CD4-positive, alpha-beta T cell treated with Interleukin-12 subunit alpha and Interleukin-12 subunit beta, for 1 hour (primary cell): Measurements from ENCODE around the gene TCF7L1.
"Not testable (repeated sequence)": the region's sequence is repeated elsewhere in the genome, so short reads cannot be mapped to it uniquely, and the experiment has no call there.

Source experiments
- DNase-seq: peaks from one replicate; pipeline ENCODE4 v3.0.0-alpha.2; 2020

Gene TCF7L1

GRCh38 chr2:85327822-85328617 is 194.8 kb downstream of the TCF7L1 start, which contains the start of gene TGOLN2:
TSS of gene TGOLN2 (minus strand) at chr2:85327989. CDS start at chr2:85327962, 27 bp downstream.
- peak; percentile 94 for DNase-seq

DNA sequence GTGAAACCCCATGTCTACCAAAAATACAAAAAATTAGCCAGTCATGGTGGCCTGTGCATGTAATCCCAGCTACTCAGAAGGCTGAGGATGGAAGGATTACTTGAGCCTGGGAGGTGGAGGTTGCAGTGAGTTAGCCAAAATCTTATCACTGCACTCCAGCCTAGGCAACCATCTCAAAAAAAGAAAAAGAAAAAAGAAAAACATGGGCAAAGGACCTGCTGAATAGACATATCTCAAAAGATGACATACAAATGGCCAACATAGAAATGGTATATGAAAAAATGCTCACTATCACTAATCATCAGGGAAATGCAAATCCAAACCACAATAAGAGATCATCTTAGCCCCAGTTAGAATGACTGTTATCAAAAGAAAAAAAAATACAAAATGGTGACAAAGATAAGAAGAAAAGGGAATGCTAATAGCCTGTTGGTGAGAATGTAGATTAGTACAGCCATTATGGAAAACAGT is 196.0 kb downstream of the TCF7L1 start:
- DNase-seq: no peak

- DNase-seq: not testable (repeated sequence)
Measured at GRCh38 chr2:85329701-85330100, 196.5 kb downstream of the TCF7L1 start.

GRCh38 chr2:85330839-85331636 is 197.8 kb downstream of the TCF7L1 start:
- DNase-seq: no peak

GRCh38 chr2:85333877-85334276 is 200.7 kb downstream of the TCF7L1 start:
- not testable (repeated sequence) for DNase-seq

DNA sequence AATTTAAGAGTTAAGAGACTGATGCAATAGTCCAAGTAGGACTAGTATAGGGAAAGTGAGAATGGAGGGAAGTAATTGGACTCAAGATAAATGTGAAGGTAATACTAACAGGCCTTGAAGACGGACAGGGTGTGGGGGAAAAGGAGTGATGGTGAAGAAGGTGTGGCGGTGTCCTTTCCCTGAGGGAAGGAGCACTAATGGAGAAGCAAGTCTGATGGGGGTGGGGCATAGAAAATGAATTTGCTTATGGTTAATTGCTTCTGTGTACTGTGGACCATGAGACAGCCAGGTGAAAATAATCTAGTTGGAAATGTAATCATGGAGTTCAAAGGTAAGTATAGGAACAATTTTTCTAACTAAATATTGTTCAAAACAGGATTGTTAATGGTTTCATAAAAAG is 201.7 kb downstream of the TCF7L1 start:
- no peak for DNase-seq

DNA sequence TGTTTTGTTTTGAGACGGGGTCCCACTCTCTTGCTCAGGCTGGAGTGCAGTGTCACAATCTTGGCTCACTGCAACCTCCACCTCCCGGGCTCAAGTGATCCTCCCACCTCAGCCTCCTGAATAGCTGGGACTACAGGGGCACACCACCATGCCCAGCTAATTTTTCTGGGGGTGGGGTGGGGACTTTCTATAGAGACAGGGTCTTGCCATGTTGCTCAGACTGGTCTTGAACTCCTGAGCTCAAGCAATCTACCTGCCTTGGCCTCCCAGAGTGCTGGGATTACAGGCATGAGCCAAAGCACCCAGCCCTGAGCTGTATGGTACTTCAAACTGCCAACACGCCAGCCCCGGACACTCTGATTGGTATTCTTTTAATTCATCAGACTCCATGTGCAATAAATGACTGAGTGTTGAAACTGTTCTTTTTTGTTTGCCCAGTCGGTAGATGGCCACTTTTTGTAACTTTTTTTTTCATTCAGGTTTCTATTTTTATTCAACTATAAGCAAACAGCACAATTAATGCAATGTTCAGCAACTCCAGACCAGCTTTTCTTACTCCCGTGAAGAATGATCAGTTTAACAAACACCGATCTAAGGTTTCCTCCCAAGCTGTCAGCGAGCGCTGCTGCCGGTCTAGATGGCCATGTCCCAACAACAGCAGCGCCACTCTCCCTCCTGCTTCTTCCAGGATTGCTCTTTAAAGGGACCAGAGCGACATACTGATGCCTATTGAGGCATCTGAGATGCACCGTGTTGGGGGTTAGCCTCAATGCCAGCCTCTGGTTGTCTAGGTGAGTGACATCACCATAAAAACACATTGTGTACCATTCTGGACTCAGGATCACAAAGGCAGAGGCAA is 207.1 kb downstream of the TCF7L1 start:
- DNase-seq: no peak

DNA sequence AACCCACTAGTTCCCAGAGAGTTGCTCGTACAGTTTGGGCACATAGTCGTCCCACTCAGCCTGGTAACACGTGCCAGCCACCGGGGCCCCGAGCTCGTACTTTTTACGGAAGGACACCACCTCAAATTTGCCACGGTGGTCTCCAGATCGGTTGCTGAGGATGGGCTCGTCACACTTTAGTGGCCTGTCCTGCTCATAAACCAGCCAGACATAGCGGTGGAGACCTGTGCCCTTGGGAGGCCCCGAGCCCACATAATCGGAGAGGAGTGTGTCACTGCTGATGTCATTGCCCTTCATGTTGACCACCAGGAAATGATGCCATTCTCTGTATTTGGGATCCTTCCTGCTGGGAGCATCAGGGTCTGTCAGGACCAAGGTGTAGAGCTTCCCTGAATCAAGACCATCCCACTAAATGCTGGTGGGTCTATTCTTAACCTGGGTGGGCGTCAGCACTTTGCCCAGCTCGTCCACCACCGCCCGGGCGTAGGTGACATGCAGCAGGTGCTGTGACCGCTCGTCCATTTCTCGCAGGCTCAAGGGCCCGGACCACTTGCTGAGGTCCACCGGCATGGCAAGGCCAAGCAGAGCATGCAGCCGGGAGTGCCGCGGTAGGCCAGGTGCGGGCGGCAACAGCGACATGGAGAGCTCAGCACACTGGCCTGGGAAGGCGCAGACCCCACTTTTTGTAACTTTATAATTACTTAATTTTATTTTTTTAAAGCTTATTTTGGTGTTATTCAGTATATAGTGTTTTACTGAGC is 208.3 kb downstream of the TCF7L1 start:
- no peak for DNase-seq

GRCh38 chr2:85342156-85342555 is 209.0 kb downstream of the TCF7L1 start:
- DNase-seq: no peak

DNA sequence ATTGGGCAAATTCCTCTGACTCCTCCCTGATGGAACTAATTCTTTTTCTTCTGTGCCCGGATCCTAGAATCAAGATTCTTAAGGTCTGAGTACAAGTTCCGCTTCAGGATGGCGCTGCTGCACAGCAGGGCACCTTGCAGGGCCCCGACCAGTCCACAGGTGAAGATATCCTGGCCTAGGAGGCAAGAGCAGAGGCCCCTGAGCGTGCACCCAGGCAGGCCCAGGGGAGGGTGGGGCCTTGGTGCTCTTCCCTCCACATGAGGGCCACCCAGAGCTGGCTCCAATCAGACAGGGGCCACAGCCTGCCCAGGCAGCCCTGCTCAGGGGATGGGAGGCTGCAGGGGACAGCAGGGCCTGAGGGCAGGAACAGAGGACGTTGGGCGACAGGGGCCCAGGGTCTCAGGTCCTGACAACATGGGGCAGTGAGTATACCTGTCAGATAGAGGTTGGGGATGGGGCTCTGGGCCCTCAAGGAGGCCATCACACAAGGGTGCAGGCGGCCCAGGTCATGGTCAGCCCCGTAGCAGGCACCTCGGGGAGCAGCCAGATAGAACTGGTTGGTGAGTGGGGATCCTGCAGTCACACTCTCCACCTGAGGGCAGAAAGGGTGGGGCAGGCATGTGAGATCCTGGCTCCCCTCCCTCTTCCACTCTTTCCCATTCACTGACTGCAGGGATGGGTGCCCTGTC is 210.2 kb downstream of the TCF7L1 start:
- not testable (repeated sequence) for DNase-seq

DNA sequence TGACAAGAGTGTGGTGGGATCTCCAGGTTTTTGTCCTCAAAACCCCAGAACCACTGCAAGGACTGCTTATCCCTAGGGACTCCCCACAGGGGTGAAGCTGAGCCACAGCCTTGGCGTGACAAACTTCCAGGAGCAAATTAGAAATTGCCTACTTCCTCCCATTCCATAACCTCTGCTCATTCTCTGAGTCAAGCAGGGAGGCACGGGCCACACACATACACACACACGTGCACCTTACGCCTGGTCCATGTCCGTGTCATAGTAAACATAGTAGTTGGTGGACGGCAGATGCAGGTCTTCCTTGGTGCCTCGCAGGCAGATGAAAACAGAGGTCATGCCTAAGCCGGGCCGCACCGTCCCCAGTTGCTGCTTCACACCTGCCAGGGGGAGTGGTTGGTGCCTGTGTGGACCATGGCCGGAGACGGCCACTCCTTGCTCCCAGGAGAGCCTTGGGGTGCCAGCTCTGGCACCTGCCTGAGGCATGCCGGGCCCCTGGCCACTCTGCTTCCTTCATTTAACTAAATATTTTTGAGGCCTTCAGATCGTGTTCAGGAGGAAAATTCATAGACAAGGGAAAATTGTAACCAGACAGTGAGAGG is 211.3 kb downstream of the TCF7L1 start:
- no peak for DNase-seq

- DNase-seq: no peak
Measured at GRCh38 chr2:85347599-85347998, 214.4 kb downstream of the TCF7L1 start.

- peak; percentile 10 for DNase-seq
Measured at GRCh38 chr2:85353876-85354285, 220.7 kb downstream of the TCF7L1 start.

DNA sequence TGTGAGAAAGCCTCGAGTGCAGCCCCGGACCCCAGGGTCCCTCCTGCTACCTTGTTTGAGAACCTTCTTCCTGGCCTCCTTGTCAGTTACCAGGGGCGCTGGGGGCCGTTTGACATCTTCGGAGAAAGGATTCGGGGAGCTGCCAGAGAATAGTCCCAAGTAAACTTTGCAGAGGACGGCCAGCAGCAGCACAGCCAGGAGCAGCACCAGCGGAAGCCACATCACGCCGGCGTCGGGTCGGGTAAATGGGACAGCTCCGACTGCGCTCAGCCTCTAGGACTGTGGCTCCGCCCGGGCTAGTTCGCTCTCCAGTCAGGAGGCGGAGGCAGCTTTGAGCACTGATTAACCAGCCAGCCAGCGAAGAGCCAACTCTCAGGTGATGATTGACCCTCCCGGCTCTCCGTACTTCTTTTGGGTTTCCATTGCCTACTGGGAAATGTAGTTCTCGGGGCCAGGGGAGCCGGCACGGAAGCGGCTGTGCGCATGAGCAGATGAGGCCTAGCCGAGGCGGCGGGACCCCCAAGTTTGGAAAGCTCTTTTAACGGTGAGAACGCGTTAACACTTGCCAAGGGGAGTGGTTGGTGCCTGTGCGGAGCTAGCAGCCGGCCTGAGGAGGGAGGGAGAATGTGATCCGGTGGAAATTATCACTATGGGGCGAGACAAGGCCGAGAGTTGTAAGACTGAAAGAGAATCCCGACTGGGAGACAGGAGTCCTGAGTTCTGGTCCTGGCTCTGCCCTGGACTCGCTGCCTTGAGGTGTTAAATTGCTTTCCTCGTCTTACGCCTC is 221.3 kb downstream of the TCF7L1 start, which contains the start of the genes ELMOD3 and RETSAT:
ELMOD3 (plus strand) TSS at position 484 of the 787 bp plus-strand sequence. CDS start 2,430 bp downstream, outside the sequence.
RETSAT (minus strand) TSS at position 243 of the 787 bp plus-strand sequence; CDS start at position 222, 21 bp downstream.
- DNase-seq: peak; percentile 99

DNA sequence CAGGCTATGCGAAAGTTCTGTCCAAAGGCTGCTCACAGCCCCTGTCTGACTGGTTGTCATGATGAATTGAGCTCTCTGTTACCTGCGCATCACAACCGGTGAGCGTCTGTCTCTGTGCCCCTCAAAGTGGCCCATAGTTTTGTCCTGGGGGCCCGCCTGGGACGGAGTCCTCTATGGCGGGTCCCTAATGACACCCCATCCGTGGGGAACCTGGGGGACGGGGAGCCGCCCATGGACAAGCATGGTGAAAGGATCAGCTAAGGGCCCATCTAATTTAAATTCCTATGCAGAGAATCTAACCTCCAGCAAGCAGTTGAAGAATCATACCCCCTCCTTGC is 221.8 kb downstream of the TCF7L1 start:
- no peak for DNase-seq

- DNase-seq: no peak
Measured at GRCh38 chr2:85355521-85355920, 222.3 kb downstream of the TCF7L1 start.

- no peak for DNase-seq
Measured at GRCh38 chr2:85356186-85356585, 223.0 kb downstream of the TCF7L1 start.

DNA sequence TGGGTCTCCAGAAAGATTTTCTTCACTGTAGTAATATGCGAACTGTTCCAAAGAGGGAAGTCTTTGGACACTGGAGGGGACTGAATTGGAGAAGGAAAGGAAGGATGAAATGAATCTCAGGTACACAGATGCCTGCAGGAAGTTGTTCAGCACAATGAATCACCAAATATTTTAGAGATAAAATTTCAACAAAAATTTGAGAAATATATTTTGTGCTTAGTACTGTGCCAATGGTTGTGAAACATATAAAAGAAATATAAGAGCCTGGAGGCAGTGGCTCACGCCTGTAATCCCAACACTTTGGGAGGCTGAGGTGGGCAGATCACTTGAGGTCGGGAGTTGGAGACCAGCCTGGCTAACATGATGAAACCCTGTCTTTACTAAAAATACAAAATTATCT is 224.5 kb downstream of the TCF7L1 start:
- no peak for DNase-seq
